ENCODE results near the gene GMDS. TPM values are rescaled to one million over a fixed set of nuclear protein-coding genes. Genes with fewer than 3 reads are reported as not detected.

GMDS gene
- polyA plus RNA-seq, 1 of the 3 experiments (the other 2 are of a cell fraction), result 12.3 TPM

DNA sequence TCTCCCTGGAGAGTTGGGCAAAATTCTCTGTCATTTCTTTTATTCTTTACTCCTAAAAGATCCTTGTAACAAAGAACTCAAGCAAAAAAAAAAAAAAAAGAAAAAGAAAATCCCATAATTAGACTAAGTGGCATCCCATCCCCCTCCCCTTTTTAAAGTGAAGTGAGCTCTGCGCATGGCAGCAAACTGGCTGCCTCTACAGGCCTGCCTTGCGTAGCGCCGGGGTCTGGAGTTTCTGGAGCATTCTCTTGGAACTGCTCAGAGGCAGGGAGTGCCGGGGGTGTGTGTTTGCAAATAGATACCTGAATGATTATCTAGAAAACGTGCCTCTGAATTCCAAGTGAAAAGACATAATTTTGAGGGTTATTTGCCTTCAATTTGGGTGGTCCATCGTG is 587.6 kb downstream of the GMDS start:
- CTCF ChIA-PET, result no interaction called here
- no peak overlapping the region for H3K4me2 ChIP-seq
- WGBS (ENCODE audit: low lambda C conversion rate), result 85% methylated on average over 7 of the region's 7 CpGs
- H3K4me1 ChIP-seq (ENCODE audit: control insufficient read depth in 1 of 2, insufficient read depth in 2 of 2, low read depth in 1 of 2, low read length in 1 of 2), result peaks cover 0 to 2% of the 10 kb centered on the region in 2 experiments; a peak in 1 of 4 replicates
- H3K27ac ChIP-seq (ENCODE audit: low read depth in 2 of 2, low read length in 1 of 2), result no peak overlapping the region
- no peak for DNase-seq
- no peak overlapping the region for H3K4me3 ChIP-seq (ENCODE audit: low read depth in 2 of 2, low read length in 1 of 2)
- no peaks in the 10 kb centered on the region for H4K20me1 ChIP-seq (ENCODE audit: insufficient read depth)
- no peak overlapping the region for H3K9ac ChIP-seq
- H3K36me3 ChIP-seq (replicated peaks in 1 of 2; ENCODE audit: control insufficient read depth in 1 of 2, insufficient read depth in 2 of 2, low read length in 1 of 2), result no peaks in the 10 kb centered on the region
- no peaks in the 10 kb centered on the region for H3K27me3 ChIP-seq (ENCODE audit: insufficient read depth)
- no peak for TF ChIP-seq NFIC (IDR thresholded peaks at IDR 0.05; ENCODE audit: borderline replicate concordance)
- TF ChIP-seq FOXJ3 (CRISPR knock-in tag; IDR thresholded peaks at IDR 0.05), result no peak
- TF ChIP-seq RCOR1 (IDR thresholded peaks at IDR 0.05; ENCODE audit: low read length), result no peak
- no peak for TF ChIP-seq TCF12 (IDR thresholded peaks at IDR 0.05)
- no peak for TF ChIP-seq GATA2 (CRISPR knock-in tag; IDR thresholded peaks at IDR 0.05)
- TF ChIP-seq, protein P1, sequence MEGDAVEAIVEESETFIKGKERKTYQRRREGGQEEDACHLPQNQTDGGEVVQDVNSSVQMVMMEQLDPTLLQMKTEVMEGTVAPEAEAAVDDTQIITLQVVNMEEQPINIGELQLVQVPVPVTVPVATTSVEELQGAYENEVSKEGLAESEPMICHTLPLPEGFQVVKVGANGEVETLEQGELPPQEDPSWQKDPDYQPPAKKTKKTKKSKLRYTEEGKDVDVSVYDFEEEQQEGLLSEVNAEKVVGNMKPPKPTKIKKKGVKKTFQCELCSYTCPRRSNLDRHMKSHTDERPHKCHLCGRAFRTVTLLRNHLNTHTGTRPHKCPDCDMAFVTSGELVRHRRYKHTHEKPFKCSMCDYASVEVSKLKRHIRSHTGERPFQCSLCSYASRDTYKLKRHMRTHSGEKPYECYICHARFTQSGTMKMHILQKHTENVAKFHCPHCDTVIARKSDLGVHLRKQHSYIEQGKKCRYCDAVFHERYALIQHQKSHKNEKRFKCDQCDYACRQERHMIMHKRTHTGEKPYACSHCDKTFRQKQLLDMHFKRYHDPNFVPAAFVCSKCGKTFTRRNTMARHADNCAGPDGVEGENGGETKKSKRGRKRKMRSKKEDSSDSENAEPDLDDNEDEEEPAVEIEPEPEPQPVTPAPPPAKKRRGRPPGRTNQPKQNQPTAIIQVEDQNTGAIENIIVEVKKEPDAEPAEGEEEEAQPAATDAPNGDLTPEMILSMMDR (IDR thresholded peaks at IDR 0.05), result no peak
- no peak for TF ChIP-seq POLR2AphosphoS5 (IDR thresholded peaks at IDR 0.05; ENCODE audit: low read depth, low read length)
- no peak for TF ChIP-seq FOXM1 (IDR thresholded peaks at IDR 0.05; ENCODE audit: low read depth)
- no peak for TF ChIP-seq MEF2A (IDR thresholded peaks at IDR 0.05; ENCODE audit: borderline replicate concordance, low read depth)
- no peak for TF ChIP-seq MXI1 (IDR thresholded peaks at IDR 0.05; ENCODE audit: low read depth, low read length)
- TF ChIP-seq TAF1 (IDR thresholded peaks at IDR 0.05; ENCODE audit: borderline replicate concordance, low read depth, low read length), result no peak
- TF ChIP-seq YY1 (IDR thresholded peaks at IDR 0.05; ENCODE audit: low read depth), result no peak
- no peaks in the 10 kb centered on the region for H3K9me3 ChIP-seq
- POLR2A ChIA-PET, result no interaction called here
- H2AFZ ChIP-seq (ENCODE audit: low read depth), result no peak overlapping the region
- H3K79me2 ChIP-seq (ENCODE audit: insufficient read depth), result no peaks in the 10 kb centered on the region
- no peaks in the 10 kb centered on the region for H3K9me2 ChIP-seq
- H3F3A ChIP-seq (replicated peaks; ENCODE audit: insufficient read depth), result no peaks in the 10 kb centered on the region

DNA sequence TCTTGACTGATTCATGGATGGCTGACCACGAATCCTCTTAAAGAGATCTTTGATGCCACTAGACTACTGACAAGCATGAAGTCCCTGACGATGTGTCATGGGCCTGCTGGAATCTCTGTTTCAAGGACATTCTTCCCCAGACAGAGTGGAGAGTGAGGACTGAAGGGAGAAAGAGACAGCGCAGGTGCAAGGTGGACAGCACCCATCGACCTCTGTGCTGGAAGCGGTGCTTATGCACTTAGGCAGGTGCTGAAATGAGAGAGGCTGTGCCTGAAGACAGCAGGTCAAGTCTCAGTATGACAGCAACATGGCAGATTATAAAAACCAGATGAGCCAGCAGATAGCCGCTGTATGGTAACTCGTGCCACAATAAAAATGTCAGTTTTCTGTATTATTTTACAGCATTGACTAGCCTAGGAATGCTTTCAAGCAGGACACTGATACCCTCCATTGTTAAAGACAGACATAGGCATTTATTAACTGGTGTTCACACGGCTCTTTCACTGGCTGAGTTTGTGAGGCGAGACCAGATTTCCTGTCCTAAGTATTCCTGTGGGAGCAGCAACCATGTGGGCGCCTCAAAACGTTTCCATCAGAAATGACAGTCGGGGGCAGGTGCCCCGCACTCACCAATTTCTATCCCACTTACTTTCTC is 588.2 kb downstream of the GMDS start:
- no peaks in the 10 kb centered on the region for H3K9me2 ChIP-seq
- no peak overlapping the region for H2AFZ ChIP-seq (ENCODE audit: low read depth)
- H3F3A ChIP-seq (replicated peaks; ENCODE audit: insufficient read depth), result no peaks in the 10 kb centered on the region
- peaks cover 0 to 2% of the 10 kb centered on the region in 2 experiments; a peak in 1 of 4 replicates for H3K4me1 ChIP-seq (ENCODE audit: control insufficient read depth in 1 of 2, insufficient read depth in 2 of 2, low read depth in 1 of 2, low read length in 1 of 2)
- no peak overlapping the region for H3K4me2 ChIP-seq
- DNase-seq, result no peak
- H3K27ac ChIP-seq (ENCODE audit: low read depth in 2 of 2, low read length in 1 of 2), result no peak overlapping the region
- TF ChIP-seq TEAD4 (IDR thresholded peaks at IDR 0.05; ENCODE audit: borderline replicate concordance, insufficient read depth), result no peak
- TF ChIP-seq FOXM1 (IDR thresholded peaks at IDR 0.05; ENCODE audit: low read depth), result no peak
- TF ChIP-seq, protein P2, sequence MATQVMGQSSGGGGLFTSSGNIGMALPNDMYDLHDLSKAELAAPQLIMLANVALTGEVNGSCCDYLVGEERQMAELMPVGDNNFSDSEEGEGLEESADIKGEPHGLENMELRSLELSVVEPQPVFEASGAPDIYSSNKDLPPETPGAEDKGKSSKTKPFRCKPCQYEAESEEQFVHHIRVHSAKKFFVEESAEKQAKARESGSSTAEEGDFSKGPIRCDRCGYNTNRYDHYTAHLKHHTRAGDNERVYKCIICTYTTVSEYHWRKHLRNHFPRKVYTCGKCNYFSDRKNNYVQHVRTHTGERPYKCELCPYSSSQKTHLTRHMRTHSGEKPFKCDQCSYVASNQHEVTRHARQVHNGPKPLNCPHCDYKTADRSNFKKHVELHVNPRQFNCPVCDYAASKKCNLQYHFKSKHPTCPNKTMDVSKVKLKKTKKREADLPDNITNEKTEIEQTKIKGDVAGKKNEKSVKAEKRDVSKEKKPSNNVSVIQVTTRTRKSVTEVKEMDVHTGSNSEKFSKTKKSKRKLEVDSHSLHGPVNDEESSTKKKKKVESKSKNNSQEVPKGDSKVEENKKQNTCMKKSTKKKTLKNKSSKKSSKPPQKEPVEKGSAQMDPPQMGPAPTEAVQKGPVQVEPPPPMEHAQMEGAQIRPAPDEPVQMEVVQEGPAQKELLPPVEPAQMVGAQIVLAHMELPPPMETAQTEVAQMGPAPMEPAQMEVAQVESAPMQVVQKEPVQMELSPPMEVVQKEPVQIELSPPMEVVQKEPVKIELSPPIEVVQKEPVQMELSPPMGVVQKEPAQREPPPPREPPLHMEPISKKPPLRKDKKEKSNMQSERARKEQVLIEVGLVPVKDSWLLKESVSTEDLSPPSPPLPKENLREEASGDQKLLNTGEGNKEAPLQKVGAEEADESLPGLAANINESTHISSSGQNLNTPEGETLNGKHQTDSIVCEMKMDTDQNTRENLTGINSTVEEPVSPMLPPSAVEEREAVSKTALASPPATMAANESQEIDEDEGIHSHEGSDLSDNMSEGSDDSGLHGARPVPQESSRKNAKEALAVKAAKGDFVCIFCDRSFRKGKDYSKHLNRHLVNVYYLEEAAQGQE (IDR thresholded peaks at IDR 0.05; ENCODE audit: low read depth, low read length), result 0 out of 2 replicates have a peak, but pooled peaks have one; percentile 30
- no peaks in the 10 kb centered on the region for H3K27me3 ChIP-seq (ENCODE audit: insufficient read depth)
- ChIA-PET POLR2A (no interaction called here), CTCF (no interaction called here)
- H3K79me2 ChIP-seq (ENCODE audit: insufficient read depth), result no peaks in the 10 kb centered on the region
- no peak overlapping the region for H3K9ac ChIP-seq
- WGBS (ENCODE audit: low lambda C conversion rate), result 87% methylated on average over 13 of the region's 13 CpGs
- no peaks in the 10 kb centered on the region for H3K36me3 ChIP-seq (replicated peaks in 1 of 2; ENCODE audit: control insufficient read depth in 1 of 2, insufficient read depth in 2 of 2, low read length in 1 of 2)
- no peak overlapping the region for H3K4me3 ChIP-seq (ENCODE audit: low read depth in 2 of 2, low read length in 1 of 2)
- H3K9me3 ChIP-seq, result no peaks in the 10 kb centered on the region
- H4K20me1 ChIP-seq (ENCODE audit: insufficient read depth), result no peaks in the 10 kb centered on the region

Measured in SK-N-SH (cell line).